ENCODE measurements around the gene CMC4. TPM values are rescaled to one million over a fixed set of nuclear protein-coding genes. Genes with fewer than 3 reads are reported as not detected.

The CMC4 gene, protein sequence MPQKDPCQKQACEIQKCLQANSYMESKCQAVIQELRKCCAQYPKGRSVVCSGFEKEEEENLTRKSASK
- 16.4 to 18.8 TPM (median 17.6 TPM) in 5 replicates for total RNA-seq (2022; extraction: Qiagen RNA extraction)

DNA sequence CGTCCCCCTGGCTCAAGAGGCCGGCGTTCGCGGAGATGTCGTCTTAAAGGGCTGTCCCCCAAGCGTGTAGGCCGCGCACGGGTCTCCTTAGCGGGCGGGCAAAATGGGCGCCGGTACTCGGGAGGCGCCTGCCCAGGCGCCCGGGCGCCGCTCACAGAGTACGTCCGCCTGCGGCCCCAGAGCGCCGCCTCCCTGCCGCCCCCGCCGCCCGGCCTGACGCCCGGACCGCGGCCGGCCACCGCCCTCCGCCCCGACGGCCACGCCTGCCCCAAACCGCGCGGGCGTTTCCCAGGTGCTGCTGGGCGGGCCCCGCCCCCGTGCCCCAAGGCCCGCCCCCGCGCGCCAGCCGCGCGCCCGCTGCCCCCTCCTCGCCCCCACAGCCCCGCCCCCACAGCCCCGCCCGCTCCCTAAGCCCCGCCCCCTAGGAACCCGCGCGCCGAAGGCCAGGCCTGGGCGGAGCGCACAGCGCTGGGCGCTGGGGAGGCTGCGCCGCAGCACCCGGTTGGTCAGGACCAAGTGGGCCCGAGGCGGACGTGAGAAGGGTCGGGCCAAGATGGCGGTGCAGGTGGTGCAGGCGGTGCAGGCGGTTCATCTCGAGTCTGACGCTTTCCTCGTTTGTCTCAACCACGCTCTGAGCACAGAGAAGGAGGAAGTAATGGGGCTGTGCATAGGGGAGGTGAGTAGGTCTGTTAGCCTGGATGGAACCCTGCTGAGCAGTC, at the start of gene CMC4, which contains the start of the genes BRCC3 and MTCP1:
CMC4 (minus strand) TSS at position 162 of the 719 bp plus-strand sequence. CDS start 7,113 bp downstream, outside the sequence.
BRCC3 (plus strand) TSS at position 534 of the 719 bp plus-strand sequence; CDS start at position 554, 20 bp downstream.
MTCP1 (minus strand) TSS at position 162 of the 719 bp plus-strand sequence. CDS start 5,126 bp downstream, outside the sequence.

DNA sequence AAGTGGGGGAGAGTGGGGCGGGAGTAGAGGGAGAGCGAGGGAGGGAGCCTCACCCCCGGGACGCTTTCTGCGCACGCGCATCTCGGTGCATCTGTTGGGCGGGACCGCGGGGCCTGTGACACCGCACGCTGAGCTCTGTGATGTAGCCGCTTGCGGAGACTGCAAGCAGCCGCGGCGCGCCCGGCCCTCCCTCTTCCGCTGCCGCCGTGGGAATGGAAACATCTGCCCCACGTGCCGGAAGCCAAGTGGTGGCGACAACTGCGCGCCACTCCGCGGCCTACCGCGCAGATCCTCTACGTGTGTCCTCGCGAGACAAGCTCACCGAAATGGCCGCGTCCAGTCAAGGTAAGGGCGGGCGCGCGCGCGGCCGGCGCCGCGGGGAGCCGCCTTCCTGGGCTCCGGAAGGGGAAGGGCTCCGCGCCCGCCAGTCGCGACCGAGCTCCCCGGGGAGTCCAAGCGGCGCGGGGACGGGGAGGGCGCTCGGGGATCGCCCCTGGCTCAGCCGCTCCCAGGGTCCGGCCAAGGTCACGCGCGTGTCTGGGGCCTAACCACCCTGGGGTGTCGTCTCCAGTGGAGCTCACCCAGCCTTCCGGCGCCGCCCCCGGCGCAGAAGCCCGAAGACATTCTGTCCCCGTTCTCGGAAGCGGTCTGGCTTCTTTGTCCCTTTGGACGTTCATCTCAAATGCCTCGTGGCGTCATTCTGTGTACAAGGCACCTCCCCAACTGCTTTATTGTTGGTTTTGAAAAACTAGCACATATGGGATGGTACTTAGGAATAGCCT, 44.0 kb downstream of the CMC4 start, which contains the start of gene FUNDC2:
FUNDC2 (plus strand) TSS at position 118 of the 782 bp plus-strand sequence; CDS start at position 213, 95 bp downstream.

DNA sequence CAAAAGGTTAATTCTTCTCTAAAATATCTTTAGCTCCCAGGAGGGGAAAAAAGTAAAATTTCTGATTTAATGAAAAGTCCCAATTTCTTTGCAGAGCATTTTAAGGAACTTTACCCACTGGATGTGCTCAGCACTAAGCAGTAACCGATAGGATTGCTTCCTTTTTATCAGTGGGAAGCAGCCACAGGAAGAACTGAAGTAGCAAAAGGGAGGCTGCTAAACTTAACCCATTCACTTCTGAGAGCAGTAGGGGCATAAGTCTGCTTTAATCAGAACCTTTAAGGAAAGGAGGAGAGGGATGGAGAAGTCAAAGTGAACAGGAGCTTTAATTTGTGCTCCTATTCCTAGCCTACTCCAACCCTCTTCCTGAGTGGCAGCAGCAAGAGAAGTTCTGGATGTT, 48.4 kb downstream of the CMC4 start, which contains the start of gene F8:
F8 (minus strand) TSS at position 139 of the 400 bp plus-strand sequence. CDS start 171 bp downstream, outside the sequence.

Other genes with a start within 250 kb of the CMC4 start
- not detected in 5 replicates for gene SMIM9, start 236.5 kb downstream of the CMC4 start, total RNA-seq (2022; extraction: Qiagen RNA extraction)
- gene F8A1, start 184.8 kb downstream of the CMC4 start, total RNA-seq (2022; extraction: Qiagen RNA extraction), result 62.4 to 93.4 TPM (median 84.6 TPM) in 5 replicates
- gene F8, start 48.4 kb downstream of the CMC4 start, total RNA-seq (2022; extraction: Qiagen RNA extraction), result 3.9 to 4.6 TPM (median 4.5 TPM) in 5 replicates
- 94.2 to 128 TPM (median 114 TPM) in 5 replicates for gene FUNDC2, start 44.3 kb downstream of the CMC4 start, total RNA-seq (2022; extraction: Qiagen RNA extraction)
- gene MTCP1, start within 50 bp of the CMC4 start, total RNA-seq (2022; extraction: Qiagen RNA extraction), result 13.4 to 17.6 TPM (median 16.3 TPM) in 5 replicates
- gene BRCC3, start 372 bp upstream of the CMC4 start, total RNA-seq (2022; extraction: Qiagen RNA extraction), result 25.8 to 31.4 TPM (median 28.6 TPM) in 5 replicates
- 44.0 to 59.0 TPM (median 48.0 TPM) in 5 replicates for gene VBP1, start 145.3 kb upstream of the CMC4 start, total RNA-seq (2022; extraction: Qiagen RNA extraction)
- 0.71 to 1.0 TPM (median 0.80 TPM) in 5 replicates for gene RAB39B, start 193.4 kb upstream of the CMC4 start, total RNA-seq (2022; extraction: Qiagen RNA extraction)

All from A549 treated with dexamethasone at 1 μM for 4 hours (cell line).